GF-D8 (cell line): Measurements from ENCODE around the gene ARSK.
"Not testable (repeated sequence)": the region's sequence is repeated elsewhere in the genome, so short reads cannot be mapped to it uniquely, and the experiment has no call there.

Source experiments
- DNase-seq: peaks from one replicate; lab custom pipeline; 2025; lab: John Stamatoyannopoulos, UW

ARSK gene

DNA sequence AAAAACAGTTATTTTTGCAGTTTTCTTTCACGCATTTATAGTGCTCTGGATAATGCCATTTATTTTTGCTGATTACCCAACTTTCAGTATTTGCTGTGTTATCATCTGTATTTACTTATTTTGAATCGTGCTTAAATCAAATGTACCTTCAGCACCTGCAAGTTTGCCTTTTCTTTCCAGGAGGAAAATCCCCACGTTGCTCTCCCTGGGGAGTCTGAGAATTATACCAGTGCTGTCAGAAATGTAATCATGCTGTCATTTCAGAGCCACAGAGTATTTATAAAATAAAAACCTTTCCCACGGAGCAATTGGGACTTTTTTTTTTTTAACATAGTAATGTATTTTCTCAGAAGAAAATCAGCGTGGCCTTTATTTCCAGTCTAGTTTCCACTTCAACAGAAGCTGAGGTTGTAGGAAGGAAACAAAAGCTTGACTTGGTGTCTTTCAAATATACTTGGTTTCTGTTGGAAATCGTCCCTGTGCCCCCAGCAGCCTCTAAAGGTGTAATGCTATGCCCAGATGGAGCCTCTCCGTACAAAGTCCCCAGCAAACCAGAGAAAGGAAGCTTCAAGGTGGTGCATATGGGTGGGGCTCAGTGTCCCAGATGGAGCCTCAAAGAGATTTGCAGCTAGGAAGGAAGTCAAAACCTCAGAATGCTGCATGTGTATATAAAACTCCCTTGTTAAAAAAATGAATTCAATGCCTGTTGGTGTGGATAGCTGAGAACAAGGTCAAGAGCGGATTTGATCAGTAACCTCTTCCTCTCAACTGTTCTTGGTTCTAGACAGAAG, 67.1 kb downstream of the ARSK start:
- peak; percentile 51 for DNase-seq

DNA sequence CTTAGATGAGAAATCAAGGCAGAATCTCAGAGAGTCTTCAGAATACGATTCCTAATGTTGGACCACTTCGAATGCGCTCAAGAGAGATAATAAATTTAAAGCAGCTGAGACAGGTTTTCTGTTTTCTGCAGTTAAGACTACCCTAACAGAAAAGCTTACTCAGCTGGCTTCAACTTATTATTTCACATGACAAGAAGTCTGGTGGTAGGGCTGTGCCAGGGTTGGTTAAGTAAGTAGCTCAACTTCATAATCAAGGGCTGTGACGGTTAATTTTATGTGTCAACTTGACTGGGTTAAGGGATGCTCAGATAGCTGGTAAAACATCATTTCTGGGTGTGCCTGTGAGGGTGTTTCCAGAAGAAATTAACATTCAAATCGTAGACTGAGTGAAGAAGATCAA, 68.8 kb downstream of the ARSK start:
- no peak for DNase-seq

DNA sequence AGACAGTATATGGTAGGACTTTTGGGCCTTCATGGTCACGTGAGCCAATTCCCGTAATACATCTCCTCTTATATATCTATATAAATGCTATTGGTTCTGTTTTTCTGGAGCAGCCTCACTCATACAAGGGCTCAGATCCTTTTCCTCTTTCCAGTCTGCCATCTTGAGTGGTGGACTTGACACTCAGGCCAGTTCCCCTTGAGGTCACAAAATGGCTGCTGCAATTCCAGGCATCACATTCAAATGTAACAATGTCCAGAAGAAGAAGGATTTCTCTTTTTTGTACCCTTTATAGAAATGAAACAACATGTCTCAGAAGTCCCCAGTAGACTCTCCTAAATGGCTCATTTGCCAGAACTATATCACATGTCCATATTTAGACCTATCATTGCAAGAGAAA, 69.5 kb downstream of the ARSK start:
- no peak for DNase-seq

DNA sequence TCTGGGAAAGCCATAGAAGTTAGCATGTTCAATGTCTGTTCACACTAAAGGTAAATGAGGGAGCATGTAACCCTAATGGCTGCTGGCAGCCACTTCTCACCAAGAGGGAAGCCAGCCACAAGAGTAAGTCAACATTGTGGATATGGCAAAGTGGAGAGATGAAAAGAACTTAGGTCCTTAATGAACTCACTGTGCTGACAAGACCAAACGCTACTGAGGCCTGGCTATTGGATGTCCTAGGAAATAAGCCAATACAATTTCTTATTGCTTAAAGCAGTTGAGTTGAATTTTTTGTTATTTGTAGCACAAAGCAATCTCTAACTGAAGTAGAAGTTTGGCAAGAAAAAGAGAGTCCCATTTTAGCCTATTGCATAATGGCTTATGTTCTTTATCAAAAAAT, 71.8 kb downstream of the ARSK start:
- DNase-seq, result no peak

DNA sequence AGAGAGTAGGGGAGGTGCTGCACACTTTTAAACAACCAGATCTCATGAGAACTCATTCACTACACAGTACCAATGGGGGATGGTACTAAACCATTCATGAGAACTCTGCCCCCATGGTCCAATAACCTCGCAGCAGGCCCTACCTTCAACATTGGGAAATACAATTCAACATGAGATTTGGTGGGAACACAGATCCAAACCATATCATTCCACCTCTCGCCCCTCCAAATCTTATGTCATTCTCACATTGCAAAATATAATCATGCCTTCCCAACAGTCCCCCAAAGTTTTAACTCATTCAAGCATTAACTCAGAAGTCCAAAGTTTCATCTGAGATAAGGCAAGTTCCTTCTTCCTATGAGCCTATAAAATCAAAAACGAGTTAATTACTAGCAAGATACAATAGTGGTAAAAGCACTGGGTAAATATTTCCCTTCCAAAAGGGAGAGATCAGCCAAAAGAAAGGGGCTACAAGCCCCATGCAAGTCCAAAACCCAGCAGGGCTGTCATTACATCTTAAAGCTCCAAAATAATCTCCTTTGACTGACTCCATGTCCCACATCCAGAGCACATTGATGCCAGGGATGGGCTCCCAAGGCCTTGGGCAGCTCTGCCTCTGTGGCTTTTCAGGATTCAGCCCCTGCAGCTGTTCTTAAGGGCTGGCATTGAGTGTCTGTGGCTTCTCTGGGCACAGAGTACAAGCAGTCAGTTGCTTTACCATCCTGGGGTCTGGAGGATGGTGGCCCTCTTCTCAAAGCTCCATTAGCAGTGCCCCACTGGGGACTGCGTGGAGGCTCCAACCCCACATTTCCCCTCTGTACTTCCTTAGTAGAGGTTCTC, 73.3 kb downstream of the ARSK start:
- no peak for DNase-seq

DNA sequence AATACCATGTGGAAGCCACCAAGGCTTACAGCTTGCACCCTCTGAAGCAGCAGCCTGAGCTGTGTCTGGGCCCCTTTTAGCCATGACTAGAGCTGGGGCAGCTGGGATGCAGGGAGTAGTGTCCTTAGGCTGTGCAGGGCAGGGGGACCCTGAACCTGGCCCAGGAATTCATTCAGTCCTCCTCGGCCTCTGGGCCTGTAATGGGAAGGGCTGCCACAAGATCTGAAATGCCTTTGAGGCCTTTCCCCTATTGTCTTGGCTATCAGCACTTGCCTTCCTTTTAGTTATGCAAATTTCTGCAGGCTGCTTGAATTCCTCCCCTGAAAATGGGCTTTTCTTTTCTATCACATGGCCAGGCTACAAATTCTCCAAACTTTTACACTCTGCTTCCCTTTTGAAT, 74.0 kb downstream of the ARSK start:
- no peak for DNase-seq

DNA sequence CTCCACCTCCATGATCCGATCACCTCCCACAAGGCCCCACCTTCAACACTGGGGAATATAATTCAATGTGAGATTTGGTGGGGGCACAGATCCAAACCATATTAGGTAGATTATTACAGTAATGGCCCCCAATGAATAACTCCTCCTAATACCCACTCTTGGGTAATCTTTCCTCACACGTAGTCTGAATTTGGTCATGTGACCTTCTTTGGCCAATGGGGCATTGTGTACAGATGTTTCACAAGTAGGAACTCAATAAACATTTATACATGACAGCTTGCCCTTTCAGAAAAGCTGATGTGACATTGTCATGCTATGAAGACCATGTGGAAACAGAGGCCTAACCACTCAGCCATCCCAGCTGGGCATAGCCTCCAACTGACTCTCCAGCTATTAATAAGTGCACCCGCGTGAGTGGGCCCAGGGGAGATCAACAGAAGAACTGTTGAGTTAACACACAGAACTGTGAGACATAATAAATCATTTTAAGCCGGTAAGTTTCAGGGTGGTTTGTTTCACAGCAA, 75.6 kb downstream of the ARSK start:
- DNase-seq, result no peak

DNA sequence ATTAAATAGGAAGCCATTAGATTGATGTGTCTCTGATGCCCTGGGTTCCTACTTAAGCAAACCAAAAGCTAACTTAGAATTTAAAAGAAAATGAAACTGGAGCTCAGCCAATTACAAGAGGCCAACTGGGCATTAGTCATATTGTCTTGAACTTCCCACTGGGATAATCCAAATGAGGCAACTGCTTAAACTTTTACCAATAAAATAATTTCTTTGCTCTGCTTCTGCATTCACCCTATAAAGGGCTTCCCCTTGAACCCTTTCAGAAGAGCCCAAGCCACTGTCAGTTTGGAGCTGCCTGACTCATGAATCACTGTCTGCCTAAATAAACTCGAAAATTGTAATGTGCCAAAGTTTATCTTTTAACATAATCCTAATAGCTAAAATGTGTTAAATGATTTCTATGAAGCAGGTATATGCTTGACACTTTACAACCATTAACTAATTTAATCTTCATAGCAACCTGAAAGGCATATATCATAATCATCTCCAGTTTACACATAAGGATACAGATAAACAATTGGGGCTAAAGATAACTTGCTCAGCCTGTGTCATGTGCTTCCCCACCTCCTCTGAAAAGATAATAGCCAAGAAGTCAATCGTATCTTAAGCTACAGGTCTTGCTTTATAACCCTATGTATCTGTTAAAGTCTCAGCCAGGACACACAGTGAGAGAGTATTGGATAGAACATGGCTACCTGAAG, 76.5 kb downstream of the ARSK start:
- no peak for DNase-seq

DNA sequence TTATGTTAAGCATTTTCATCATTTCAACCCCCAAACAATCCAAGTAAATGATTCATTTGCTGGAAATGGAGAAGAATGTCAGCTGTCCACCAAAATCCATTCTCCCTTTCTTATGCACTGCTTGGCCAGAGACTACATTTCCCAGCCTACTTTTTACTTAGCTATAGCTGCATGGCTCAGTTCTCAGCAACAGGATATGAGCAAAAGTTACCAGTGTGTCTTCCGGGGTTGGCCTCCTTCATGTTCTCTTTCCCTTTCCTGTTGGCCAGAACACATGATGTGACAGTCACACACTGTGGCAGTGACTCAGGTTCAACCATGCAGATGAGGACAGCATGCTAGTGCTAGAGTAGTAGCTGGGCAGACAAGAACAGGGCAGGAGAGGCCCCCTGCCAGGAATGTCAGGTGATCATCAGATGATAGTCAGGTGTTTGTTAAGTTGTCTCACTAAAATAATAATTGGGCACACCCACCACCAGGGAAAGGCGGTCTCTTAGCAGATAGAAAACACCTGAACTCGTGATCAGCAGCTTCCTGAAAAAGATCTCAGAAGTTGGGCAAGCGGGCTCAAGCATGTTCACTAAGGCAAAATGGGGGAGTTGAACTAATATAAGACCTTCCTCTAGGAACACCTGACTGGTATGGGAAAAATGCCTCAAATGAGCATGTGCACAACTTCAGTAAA, 77.2 kb downstream of the ARSK start:
- no peak for DNase-seq

DNA sequence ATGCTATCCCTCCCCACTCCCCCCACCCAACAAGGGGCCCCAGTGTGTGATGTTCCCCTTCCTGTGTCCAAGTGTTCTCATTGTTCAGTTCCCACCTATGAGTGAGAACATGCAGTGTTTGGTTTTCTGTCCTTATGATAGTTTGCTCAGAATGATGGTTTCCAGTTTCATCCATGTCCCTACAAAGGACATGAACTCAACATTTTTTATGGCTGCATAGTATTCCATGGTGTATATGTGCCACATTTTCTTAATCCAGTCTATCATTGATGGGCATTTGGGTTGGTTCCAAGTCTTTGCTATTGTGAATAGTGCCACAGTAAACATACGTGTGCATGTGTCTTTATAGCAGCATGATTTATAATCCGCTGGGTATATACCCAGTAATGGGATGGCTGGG, 78.0 kb downstream of the ARSK start:
- DNase-seq, result not testable (repeated sequence)

DNA sequence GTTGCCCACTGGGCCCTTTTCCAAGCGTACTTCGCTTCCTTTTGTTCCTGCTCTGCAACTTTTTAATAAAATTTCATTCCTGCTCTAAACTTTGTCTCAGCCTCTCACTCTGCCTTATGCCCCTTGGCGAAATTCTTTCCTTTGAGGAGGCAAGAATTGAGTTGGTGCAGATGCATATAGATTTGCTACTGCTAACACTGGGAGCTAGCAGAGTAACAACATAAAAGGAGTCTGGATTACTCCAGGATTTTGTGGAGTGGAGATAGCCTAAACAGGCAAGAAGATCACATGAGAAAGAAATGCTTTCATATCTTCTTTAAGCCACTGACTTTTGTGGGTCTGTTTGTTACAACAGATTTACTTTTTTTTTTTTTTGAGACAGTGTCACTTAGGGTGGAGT, 78.8 kb downstream of the ARSK start:
- no peak for DNase-seq

DNA sequence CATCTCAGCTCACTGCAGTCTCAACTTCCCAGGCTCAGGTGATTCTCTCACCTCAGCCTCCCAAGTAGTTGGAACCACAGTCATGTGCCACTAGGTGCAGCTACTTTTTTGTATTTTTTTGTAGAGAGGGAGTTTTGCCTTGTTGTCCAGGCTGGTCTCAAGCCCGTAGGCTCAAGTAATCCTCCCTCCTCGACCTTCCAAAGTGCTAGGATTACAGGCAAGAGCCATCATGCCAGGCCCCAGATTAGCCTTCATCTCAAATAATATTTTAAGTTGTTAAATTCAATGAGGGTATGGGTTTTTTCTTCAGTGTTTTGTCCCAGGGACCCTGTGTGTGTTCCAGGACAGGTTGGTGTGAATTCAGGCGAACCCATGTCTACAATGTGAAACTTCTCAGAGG, 79.2 kb downstream of the ARSK start:
- DNase-seq, result no peak

DNA sequence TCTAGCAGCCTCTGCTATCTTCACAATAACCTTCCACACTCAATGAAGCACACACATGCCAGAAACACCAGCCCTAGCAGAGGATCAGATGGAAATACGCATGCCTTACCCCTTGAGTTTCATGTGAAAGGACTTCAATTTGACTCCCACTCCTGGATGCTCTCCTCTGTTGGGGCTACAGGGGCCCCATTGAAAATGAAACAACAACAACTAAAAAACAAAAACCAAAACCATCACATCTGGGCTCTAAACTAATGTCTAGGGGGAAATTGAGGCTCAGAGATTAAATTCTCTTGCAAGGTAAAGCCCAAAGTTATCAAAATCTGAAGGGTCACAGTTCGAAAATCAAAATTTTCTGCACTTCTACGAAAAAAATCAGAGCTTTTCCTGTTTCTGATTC, 83.7 kb downstream of the ARSK start:
- no peak for DNase-seq

DNA sequence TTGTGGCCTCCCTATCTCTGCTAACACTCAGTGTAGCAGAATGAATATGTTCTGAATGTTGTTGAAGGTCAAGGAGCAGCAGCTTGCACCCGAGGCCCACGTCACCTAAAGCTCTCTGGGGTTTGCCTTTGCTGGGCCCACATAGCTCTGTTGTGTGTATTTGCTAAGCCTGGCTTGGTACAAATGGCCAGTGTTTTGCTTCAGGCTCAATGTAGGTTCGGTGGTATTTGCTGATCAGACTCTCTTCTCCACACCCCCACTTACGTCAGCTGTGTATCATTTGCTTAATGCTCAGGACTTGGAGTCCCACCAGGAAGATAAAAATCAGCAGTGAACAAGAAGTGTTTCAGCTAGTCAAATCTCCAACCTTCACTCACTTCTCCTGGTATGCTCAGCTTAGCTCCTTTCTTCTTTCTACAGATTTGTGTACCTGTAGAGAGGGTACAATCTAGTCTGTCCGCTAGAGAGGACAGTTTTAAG, 86.9 kb downstream of the ARSK start:
- DNase-seq, result no peak

DNA sequence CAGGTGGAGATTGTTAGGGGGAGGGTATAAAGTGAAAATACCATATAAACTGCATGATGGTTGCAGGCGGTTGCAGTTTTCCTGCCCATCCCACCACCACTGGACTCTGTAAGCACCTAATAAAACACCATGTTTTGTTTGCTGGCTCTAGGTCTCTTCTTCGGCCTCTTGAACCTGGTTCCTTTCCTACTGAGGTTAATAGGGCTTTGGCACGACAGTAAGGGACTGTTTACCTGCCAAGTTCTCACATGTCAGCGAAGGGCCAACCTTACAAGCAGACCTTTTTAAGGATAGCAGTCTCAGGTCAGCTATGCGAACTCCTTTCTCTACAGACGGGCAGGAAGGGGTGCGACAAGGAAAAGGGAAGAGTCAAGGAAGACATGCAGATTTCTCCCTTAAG, 88.3 kb downstream of the ARSK start:
- DNase-seq, result no peak

DNA sequence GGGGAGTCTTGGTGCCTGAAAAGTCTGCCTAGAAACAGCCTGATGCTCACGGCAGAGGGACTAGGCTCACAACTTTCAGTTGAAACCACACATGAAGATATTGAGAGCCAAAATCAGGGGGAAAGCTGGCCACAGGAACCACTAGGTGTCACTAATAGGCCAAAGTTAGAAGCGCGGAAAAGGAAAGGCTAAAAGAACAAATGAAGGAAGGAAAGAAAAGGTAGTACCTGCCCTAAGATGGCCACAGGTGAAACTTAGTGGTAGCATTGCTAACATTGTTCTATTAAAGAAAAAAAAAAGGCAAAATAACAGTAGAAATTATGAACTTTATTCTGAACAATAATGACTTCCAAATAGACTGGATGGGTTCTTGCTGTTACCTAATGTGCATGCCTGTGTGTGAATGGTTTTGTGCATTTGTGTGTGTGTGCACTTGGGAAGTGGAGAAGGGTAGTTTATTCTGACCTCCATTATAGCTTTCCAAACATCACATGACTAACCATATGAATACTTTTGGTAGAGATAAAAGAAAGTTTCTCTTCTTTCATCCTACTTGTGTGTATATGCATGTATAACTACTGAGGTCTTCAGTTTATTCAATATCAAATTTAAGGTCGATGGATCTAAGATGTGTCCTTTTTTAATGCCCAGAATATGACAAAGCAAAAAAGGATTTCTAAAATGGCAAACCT, 89.6 kb downstream of the ARSK start:
- no peak for DNase-seq

DNA sequence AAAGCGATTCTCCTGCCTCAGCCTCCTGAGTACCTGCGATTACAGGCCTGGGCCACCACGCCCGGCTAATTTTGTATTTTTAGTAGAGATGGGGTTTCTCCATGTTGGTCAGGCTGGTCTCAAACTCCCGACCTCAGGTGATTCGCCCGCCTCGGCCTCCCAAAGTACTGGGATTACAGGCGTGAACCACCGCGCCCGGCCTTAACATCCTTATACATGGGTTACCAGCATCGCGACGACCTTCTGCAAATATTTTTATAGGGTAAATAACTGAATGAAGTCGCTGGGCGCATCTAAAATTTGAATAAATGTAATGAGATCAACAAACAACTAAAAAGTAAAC, 91.3 kb downstream of the ARSK start:
- DNase-seq, result not testable (repeated sequence)

DNA sequence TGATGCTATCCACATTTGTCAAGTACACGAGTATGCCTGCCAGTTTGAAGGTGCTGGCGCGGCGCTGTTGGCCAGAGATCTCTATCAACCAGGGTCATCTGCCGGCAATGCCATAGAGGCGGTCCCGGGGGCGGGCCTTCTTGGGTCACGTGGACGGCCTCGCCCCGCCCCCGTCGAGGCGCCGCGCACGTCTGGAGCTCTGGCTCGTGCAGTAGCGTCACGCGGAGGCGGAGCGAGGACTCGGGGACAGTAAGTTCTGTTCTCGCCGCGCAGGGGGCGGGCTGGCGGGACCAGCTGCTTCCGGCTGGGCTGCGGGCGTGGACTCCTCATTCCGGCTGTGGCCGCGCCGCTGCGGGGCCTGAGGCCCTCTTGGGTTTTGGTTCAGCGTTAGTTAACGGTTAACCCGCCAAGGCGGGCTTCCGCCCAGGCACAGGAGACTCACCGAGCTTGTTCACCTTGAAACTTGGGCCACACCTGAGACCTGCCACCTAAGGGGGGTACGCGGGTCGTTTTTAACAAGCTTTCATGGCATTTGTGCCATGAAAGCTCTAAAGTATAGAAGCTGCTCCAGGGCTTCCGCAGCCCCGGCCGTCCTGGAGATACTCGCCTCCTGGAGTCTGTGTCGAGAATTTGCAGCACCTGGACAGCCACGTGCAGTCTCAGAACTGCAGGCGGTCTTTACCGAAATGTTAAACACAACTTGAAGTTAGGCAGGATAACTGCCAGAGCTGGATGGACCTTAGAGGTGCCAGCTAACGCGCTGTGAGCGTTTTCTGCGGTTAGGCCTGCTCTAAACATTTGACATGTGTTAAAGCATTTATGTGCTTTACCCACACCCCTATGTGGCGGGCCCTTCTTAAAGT, 91.9 kb downstream of the ARSK start, which contains the start of gene RFESD:
Gene RFESD, plus strand, starts transcription at position 209 of the 863 bp plus-strand sequence. CDS start 5,495 bp downstream, outside the sequence.
- DNase-seq, result peak; percentile 87

DNA sequence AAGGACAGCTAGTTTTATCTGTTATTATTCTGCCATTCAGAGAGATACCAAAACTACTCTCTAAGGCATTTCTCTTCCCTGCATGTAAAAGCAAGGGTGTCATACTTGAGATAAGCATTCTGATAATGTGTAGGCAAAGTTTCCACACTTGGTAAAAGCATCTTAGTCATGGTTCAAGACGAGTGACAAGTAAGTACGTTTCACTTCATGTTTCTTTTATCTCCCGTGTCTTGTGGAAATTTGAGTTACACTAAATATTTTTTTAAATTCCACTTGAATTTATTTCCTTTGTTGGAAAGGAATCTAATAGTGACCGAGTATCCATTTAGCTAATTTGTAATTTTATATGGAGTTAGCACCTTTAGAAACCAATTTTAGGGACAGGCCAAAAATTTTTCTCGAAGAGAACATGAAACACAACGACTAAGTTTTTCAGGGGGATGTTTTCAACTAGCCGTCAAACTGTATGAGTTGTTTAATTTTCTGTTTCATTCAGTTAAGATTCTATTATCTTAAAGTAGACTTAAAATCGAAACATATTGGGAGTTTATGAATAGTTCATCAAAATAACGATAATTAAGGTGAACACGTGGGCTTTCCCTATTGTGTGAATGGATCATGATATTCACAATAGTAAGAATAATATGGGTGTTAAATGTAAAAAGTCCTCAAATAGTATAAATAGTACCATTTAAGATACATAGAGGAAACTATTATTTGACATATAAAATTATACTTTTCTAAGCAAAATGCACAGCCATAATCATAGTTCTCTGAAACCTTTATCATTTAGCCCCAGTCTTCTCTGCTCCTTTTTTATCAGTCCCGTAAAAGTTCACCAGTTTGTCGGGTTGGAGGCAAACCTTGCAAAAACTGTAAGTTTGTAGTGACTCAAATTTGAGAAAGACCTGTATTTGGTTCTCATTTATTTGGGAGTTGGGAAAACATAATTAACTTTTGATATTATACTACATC, 93.3 kb downstream of the ARSK start:
- peak; percentile 58 for DNase-seq
